ENCODE data around the gene SCMH1.

Gene SCMH1

DNA sequence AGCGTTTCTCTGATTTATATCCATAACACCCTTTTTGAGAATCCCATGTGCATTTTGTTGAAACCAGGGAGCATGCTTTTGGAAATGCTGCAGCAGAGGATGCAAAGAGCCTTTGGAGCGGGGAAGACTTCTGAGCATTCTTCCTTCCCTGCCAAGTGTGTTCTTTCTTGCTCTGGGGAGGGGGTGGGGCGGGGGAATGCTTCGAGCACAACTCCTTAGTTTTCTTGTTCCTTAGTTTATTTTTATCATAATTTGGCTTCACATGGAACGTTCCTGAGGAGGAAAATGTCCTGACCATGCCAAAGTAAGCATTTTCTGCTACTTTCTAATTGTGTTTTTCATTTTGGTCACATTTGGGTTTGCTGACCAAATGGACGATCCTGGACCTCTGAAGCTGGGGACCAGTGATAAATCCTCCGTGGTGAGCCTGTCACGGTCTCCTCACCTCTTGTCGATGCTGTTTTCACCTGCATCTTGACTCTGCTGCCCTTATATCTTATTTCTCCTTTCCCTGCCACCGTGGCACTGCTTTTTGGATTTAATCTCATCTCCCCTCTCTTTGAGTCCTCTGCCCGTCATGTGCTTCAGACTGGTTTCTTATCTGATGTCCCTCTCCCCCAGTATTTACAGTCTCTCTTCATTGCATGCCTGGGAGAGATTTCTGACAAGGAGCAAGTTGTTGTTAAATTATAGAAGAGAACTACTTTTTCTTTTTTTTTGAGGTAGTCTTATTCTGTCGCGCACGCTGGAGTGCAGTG lies 260.2 kb downstream of the SCMH1 start:
- in situ Hi-C loops (cut with MboI; ENCODE audit: low sequenced_read_pairs): no loop called here

DNA sequence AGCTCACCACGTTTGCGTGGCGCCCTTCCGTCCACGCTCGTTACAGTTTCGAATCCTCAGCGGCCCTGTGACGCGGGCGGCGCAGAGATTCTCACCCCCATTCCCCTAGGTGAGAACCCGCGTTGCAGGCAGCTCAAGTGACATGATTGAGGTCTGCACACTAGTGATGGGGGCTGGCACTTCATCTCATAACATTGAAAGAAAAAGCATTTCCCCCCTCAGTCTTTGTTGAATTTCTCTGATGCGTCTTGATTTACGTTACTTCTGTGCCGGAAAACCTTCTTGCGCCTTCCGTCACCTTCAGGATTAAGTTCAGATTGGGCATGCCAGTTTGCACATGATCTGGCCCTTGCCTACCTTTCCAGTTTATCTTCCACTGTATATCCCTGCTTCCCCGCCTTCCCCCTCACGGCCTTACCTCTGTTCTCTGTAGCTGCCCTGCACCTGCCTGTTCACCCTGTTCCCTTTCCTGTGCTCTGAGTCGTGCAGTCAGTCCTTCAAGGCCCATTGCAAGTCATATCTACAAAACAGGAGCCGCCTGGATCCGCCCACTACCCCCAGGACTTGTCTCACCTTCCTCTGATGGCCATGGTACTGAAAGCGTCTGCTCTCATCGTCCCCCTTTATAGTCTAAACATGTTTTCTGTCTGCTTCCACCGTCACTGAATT lies 261.5 kb downstream of the SCMH1 start:
- in situ Hi-C loops (cut with MboI; ENCODE audit: low sequenced_read_pairs): no loop called here

DNA sequence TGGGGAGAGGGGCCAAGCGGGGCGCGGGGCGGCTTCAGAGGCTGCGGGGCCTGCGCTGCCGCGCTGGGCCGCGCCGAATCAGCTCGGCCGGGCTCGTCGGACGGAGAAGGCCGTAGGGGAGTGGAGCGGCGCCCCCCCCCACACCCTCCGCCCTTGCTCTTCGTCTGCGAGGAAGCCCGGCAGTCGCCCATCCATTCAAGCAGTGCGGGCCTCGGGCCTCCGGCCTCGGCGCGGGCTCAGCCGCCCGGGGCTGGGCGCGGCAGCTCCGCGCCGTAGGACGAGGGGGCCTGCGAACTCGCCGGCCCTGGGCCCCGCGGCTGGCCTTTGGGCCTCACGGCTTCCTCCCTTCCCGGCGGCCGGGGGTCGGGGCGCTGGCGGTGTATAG lies 262.0 kb downstream of the SCMH1 start:
- in situ Hi-C loops (cut with MboI; ENCODE audit: low sequenced_read_pairs): no loop called here

DNA sequence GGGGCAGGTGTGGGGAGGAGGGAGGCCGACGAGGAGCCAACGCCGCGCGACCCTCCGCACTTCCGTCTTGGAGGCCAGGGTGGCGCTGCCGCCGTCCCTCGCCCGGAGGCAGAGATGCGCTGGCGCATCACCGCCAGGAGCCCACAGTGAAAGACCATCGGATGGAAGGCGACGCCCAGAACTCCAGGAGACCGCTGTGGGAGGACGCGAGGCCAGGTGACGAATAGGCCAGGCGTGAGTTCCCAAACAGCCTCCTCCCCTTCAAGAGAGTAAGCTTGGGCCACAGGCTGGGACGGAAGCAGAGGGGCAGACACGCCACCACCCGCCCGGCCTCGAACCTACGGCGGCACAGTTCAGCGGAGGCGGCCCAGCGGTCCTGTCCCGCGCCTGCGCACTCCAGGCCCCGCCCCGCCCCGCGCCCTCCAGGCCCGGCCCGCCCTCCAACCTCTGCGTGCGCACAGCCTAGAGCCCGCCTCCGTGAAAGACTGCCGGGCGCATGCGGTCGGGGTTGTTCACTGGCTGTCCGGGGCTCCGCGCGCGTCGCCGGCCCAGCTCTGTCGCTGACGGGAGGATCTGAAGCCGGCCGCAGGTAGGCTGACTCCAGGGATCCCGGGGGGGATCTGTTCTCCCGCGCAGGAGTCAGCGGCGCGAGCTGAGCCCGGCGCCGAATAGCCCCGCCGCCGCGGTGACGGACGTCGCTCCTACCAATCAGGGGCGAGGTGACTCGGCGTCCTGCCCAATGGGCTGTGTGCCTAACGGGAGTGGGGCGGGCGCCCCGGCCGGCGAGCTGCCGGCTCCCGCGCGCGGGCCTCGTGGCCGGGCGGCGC lies 262.7 kb downstream of the SCMH1 start, which contains the start of gene CTPS1:
CTPS1 (plus strand) TSS at position 456 of the 827 bp plus-strand sequence. CDS start 3,595 bp downstream, outside the sequence.
- in situ Hi-C loops (cut with MboI; ENCODE audit: low sequenced_read_pairs): no loop called here

DNA sequence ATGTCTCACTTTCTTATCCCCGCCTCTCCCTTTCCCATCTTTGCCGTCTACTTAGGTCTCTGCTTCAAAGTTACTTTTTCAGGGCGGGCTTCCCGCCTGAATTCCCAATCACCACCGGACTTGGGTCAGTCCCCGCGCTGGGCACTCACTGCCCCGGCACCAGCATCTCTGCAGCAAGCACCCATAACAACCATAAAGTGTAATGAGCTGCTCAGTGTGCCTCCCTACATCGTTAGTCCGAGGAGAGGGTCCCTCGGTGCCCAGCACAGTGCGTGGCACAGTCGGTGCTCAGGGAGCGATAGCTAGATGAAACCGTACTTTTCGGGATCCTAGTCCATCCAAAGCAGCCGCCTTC lies 263.2 kb downstream of the SCMH1 start:
- in situ Hi-C loops (cut with MboI; ENCODE audit: low sequenced_read_pairs): no loop called here

DNA sequence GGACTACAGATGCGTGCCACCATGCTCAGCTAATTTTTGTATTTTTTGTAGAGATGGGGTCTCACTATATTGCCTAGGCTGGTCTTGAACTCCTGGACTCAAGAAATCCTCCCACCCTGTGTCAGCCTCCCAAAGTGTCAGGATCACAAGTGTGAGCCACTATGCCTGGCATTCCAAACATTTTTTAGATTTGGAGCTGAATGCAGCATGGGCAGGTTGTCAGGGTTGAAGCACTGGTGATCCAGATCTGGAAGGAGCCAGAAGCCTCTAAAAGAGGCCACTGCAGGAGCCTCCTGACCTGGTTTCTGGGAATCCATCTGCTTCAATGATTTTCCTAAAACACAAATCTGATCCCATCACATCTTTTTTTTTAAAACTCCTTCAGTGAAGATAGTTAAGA lies 264.4 kb downstream of the SCMH1 start:
- in situ Hi-C loops (cut with MboI; ENCODE audit: low sequenced_read_pairs): no loop called here

Measured in hTERT RPE-1 (cell line).